Suprapubic skin (tissue), 4 donors: ENCODE measurements around the gene STPG2.

ENCODE experiments used
- EP300 ChIP-seq: sonication (generic); formaldehyde crosslinking; IDR thresholded peaks from one replicate; pipeline ENCODE4 v1.6.1; 2017; ENCODE audit warnings: antibody characterized with exemption
- POLR2A ChIP-seq, 2 donors: fragments of 450-650 bp; IDR thresholded peaks; one replicate each; pipeline ENCODE4 v1.6.1; 2017; ENCODE audit warnings: antibody characterized with exemption in 2 of 2, mild to moderate bottlenecking in 2 of 2, moderate library complexity in 2 of 2
- POLR2AphosphoS5 ChIP-seq, 3 donors: sonication (generic); formaldehyde crosslinking; IDR thresholded peaks; one replicate each; pipeline ENCODE4 v1.6.1; 2017; ENCODE audit warnings: antibody characterized with exemption in 3 of 3
- TF ChIP-seq, protein P1 (sequence below), 2 donors: fragments of 200-600 bp in 1 of 2; fragments of 450-650 bp in 1 of 2; sonication (generic) in 1 of 2; IDR thresholded peaks; one replicate each; pipeline ENCODE4 v1.5.1; 2016 to 2019; ENCODE audit warnings: antibody characterized with exemption in 2 of 2, mild to moderate bottlenecking in 1 of 2, moderate library complexity in 1 of 2

DNA sequence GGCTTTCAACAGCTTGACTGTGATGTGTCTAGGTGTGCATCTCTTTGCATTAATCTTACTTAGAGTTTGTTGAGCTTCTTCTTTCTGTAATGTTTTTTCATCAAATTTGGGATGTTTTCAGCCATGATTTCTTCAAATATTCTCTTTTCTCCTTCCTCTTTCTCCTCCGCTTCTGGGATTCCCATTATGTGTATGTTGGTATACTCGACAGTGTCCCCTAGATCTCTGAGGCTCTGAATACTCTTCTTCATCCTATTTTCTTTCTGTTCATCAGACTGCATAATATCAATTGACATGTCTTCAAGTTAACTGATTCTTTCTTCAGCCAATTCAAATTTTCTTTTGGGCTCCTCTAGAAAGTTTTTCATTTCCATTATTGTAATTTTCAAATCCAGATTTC lies 25.9 kb downstream of the STPG2 start:
- TF ChIP-seq, protein P1, sequence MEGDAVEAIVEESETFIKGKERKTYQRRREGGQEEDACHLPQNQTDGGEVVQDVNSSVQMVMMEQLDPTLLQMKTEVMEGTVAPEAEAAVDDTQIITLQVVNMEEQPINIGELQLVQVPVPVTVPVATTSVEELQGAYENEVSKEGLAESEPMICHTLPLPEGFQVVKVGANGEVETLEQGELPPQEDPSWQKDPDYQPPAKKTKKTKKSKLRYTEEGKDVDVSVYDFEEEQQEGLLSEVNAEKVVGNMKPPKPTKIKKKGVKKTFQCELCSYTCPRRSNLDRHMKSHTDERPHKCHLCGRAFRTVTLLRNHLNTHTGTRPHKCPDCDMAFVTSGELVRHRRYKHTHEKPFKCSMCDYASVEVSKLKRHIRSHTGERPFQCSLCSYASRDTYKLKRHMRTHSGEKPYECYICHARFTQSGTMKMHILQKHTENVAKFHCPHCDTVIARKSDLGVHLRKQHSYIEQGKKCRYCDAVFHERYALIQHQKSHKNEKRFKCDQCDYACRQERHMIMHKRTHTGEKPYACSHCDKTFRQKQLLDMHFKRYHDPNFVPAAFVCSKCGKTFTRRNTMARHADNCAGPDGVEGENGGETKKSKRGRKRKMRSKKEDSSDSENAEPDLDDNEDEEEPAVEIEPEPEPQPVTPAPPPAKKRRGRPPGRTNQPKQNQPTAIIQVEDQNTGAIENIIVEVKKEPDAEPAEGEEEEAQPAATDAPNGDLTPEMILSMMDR (IDR thresholded peaks at IDR 0.05): no peak
- no peak for TF ChIP-seq POLR2AphosphoS5 (IDR thresholded peaks at IDR 0.05)
- no peak for TF ChIP-seq POLR2A (IDR thresholded peaks at IDR 0.05)
- no peak for TF ChIP-seq EP300
